Measurements from ENCODE around the gene ADIPOR1.
"Not testable (repeated sequence)": the region's sequence is repeated elsewhere in the genome, so short reads cannot be mapped to it uniquely, and the experiment has no call there.

The ADIPOR1 gene, protein sequence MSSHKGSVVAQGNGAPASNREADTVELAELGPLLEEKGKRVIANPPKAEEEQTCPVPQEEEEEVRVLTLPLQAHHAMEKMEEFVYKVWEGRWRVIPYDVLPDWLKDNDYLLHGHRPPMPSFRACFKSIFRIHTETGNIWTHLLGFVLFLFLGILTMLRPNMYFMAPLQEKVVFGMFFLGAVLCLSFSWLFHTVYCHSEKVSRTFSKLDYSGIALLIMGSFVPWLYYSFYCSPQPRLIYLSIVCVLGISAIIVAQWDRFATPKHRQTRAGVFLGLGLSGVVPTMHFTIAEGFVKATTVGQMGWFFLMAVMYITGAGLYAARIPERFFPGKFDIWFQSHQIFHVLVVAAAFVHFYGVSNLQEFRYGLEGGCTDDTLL

DNA sequence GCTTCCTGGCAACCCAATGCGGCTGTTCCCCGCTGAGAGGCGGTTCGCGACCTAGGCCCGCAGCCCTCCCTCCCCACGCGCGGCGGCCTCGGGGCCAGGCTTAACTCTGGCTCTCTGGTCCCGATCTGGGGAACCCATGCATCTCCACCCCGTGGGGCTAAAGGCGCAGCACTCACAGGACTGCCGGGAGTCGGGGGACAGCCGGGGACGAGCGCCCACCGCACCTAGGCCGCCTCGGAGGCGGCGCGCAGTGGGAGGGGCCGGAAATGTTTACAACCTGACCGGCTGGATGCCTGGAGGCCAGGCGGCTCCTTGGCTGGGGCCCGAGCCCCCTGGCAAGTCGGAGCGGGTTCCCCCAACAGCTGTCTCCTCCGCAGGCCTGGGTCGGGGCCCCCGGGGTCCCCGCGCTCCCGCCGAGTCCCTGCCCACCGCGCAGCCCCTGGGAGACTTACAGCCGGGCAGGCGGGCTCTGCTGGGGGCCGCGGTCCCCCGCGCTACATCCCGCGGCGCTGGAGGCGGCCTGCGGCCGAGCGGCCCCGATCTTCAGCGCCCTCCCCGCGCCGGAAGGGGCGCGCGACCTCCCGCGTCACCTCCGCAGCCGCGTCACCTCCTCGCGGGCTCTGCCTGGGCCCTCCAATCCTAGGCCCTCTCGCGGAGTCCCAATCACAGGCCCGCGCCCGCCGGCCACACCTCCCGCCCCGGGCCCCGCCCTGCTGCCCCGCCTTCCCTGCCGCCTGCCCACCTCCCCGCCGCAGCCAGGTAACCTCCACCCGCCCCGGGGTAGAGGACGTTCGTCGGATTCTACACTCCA, at the start of gene ADIPOR1:
Gene ADIPOR1, minus strand, starts transcription at position 580 of the 811 bp plus-strand sequence. CDS start 7,242 bp downstream, outside the sequence.
- peak; percentile 93 to 94 for DNase-seq

DNA sequence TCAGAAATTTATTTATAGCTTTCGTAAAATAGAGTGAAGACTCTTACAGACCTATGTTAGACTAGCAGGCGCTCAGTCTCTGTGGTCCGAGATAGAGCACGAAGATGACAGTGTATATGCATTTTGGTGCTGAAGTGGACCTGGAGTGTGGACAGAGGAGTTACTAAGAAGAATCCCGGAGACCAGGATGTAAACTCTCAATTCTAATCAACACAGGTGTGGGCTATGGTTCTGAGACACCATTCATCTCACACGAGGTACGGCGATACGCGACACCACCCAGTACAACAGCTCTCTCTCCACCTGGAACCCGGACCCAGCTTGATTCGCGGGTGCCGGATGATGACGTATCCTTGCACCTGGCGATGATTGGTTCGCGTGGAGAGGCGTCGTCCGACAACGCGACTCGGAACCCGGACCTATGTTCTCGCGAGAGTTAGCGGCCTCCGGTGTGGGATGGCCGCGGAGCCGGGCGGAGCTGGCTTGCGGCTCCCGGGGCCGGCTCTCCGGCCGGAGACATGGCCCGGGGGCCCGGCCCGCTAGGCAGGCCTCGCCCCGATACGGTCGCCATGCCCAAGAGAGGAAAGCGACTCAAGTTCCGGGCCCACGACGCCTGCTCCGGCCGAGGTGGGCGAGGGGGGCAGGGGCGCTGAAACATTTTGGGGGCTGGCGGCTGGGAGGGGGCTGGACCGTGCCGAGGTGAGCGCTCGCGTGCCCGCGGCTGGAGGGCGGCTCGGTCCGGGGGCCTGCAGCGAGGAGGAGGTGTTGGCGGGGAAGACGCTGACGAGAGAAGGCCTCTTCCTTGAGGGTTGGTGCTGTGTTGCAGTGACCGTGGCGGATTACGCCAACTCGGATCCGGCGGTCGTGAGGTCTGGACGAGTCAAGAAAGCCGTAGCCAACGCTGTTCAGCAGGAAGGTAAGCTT, 49.1 kb upstream of the ADIPOR1 start, which contains the start of gene TMEM183A:
Gene TMEM183A, plus strand, starts transcription at position 427 of the 924 bp plus-strand sequence. Its CDS starts 92 bp downstream, at position 519.
- DNase-seq: peak; percentile 88 to 95

DNA sequence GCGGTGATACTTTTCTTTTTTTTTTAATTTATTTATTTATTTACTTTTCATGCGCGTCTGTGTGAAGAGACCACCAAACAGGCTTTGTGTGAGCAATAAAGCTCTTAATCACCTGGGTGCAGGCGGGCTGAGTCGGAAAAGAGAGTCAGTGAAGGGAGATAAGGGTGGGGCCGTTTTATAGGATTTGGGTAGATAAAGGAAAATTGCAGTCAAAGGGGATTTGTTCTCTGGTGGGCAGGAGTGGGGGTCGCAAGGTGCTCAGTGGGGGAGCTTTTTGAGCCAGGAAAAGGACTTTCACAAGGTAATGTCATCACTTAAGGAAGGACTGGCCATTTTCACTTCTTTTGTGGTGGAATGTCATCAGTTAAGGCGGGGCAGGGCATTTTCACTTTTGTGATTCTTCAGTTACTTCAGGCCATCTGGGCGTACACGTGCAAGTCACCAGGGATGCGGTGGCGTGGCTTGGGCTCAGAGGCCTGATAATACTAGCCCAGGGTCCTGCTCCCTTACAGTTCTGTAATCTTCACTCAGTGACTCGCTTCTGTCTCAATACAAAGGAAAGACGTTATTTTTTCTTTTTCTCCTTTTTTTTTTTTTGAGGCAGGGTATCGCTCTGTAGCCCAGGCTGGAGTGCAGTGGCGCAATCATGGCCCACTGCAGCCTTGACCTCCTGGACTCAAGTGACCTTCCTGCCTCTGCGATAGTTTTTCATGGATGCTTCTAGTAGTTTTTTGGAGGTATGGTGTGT, 47.5 kb upstream of the ADIPOR1 start:
- not testable (repeated sequence) for DNase-seq

DNA sequence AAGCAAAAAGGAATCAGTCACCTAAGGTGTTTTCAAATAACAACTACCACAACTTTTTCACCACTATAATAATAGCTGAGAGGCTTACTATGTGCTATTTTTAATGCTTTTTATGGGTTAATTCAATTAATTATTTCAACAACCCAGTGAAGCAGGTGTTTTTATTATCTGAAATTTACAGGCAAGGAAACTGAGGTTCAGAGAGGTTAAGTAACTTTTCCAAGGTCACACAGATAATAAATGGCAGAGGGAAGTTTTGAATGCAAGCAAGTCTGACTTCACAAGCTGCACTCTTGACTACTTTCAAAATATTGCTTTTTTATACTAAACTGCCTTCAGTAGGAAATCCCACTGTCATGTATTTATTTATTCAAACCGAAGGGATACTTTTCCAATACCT, 44.8 kb upstream of the ADIPOR1 start:
- DNase-seq: no peak

DNA sequence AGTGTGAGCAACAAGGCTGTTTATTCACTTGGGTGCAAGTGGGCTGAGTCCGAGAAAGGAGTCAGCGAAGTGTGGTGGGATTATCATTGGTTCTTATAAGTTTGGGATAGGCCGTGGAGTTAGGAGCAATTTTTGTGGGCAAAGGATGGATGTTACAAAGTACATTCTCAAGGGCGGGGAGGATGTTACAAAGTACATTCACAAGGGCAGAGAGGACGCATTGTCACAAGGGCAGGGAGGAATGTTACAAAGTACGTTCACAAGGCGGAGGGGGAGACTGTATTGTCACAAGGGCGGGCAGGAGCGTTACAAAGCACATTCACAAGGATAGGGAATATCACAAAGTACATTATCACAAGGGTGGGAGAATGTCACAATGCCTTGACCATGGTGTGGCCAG, 43.9 kb upstream of the ADIPOR1 start:
- no peak for DNase-seq

DNA sequence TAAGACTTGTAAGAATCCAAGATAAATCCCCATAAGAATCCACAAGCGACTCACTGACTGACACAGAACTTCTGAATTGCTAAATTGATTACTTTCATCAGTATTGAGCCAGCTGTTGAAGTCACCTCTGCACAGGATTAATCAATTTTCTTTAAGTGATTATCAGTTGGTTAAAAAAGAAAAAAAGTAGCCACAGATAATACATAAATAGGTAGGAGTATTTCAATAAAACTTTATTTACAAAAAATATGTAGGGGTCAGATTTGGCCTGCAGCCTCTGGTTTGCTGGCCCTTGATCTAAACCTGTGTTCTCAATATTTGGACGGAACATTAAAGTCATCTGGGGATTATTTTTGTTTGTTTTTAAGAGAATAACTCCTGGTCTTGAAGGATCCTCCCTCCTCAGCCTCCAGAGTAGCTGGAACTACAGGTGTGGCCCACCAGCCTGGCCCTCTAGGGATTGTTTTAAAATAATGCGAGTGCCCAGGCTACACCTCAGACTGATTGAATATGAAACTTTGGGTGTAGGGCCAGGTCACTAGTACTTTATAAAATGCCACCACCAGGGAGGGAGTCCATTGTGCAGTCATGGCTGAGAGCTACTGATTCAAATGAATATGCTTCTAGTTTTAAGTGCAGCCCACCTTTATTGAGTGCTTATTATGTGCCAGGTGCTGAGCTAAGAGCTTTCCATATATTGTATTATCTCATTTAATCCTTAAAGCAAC, 42.3 kb upstream of the ADIPOR1 start:
- no peak for DNase-seq

DNA sequence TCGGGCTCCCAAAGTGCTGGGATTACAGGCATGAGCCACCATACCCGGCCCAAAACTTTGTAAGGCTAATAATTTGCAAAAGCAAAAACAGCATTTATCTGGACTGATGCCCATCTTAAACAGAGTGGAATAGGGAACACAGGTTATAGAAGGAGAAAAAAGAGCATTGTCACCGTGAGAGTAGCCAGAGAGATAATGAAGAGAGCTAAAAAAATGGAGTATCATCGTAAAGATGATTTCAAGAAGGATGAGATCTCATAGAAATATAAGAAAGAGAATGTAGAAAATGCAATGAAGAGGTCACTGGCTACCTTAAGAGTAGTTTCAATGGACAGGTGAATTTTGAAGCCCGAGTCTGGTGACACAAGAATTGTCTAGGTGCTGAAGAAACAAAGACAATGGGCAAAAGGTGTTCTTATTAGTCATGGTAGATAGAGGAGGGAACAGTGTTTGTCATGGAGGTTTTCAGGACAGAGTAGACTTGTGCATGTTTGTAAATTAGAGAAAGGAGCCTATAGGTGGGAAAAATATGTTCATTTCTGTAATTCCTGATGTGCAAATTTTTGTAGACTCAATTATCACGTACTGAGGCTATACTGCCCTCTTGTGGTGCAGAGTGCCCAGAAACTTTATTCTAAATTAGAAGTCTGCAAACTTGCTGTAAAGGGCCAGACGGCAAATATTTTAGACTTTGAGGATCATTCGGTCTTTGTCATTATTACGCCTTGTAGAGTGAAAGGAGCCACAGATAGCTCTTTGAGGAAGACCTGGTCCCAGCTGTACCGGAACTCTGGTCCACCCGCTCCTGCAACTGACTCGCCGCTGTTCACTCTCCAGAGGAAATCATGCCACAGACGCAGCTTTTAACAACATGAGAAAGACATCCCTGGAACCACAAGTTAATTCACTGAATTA, 41.0 kb upstream of the ADIPOR1 start:
- peak; percentile 36 to 38 for DNase-seq

DNA sequence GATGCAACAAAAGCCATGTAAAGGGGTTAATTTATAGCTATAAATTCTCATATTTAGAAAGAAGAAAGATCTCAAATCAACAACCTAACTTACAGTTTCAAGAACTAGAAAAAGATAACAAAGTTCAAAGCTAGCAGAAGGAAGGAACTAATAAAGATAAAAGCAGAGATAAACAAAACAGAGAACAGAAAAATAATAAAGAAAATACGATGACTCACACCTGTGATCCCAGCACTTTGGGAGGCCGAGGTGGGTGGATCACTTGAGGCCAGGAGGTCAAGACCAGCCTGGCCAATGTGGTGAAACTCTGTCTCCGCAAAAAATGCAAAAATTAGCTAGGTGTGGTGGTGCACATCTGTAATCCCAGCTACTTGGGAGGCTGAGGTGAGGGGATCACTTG, 36.6 kb upstream of the ADIPOR1 start:
- DNase-seq: no peak

DNA sequence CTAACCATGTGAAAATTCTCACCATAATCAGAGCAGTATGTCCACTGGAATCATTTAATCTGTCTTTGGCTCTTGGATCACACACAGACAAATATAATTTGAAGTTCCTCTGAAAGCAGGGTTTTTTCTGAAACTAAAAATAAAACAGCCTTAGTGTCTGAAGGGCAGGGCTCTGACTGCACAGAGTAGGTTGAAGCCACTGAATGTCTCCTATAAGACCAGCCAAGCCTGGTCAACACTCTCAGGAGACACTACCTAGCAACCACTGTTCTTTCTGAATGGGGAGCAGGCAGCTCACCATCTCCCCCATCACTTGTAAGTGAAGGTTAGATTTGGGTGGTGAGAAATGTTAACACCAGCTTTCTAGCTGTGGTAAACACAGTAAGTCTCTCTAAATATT, 33.0 kb upstream of the ADIPOR1 start:
- no peak for DNase-seq

DNA sequence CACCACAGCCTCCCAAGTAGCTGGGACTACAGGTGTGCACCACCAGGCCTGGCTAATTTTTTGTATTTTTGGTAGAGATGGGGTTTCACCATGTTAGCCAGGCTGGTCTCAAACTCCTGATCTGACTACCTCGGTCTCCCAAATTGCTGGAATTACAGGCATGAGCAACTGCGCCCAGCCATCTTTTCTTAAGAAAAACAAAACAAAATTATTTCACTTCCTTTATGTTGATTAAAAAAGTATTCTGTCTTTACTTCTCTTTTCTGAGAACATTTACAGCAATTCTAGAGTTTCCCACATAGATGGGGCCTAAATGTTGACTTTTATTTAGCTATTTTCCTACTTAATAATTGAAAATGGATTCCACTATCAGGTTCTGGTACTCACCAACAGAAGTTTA, 31.8 kb upstream of the ADIPOR1 start:
- no peak for DNase-seq

DNA sequence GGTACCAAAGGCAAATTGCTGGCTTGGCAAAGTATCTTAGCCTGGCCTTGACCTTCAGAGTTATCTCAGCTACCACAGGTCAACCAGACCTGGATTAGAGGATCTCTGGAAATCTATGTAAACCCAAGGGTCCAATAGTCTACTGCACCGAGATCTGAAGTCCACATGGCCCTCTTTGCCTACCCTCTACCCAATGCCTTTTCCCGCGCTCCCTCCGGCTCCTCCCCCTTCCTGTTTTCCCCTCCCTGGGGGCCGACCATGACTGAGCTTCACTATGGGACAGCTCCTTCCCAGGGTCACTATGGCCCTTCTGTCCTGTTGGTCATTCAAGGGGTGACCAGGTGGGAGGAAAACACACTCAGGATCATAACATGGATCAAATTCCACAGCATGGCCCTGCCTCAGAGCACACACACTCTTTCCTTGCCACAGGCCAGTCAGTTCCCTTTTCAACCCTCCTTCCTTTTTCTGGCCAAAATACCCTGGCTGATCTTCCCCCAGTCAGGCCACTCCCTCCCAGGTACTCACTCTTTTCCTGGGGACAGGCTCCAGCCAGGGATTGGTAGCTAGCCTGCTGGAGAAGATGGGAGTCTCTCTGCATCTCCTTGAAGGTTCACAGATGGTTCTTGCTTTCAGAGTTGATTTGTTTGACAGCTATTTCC, 29.9 kb upstream of the ADIPOR1 start:
- no peak for DNase-seq

DNA sequence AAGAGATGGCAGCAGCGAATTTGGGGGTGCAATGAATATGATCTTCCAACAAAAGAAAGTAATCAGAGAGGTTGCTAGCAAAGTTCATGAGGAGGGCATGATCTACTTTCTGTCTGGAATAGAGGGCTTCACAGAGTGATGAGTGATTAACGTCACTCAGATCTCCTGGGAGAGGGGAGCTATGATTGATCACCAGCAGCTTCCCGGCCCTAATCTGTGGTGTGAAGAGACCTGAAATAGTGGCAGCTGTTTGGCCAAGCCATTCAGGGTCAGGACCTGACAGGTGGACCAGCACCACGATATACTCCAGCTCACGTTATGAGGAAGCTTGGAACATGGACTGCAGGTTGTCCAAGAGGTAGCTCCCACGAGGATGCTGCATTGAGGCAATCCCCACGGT, 29.1 kb upstream of the ADIPOR1 start:
- no peak for DNase-seq

DNA sequence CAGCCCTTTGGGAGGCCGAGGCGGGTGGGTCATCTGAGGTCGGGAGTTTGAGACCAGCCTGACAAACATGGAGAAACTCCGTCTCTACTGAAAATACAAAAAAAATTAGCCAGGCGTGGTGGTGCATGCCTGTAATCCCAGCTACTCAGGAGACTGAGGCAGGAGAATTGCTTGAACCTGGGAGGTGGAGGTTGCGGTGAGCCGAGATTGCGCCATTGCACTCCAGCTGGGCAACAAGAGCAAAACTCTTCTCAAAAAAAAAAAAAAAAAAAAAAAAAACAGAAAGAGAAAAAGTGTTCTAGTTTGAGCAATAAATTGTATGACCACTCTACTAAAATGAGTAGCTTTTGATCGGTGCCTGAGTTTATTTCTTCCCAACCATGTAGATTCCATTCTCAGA, 28.0 kb upstream of the ADIPOR1 start:
- not testable (repeated sequence) for DNase-seq

DNA sequence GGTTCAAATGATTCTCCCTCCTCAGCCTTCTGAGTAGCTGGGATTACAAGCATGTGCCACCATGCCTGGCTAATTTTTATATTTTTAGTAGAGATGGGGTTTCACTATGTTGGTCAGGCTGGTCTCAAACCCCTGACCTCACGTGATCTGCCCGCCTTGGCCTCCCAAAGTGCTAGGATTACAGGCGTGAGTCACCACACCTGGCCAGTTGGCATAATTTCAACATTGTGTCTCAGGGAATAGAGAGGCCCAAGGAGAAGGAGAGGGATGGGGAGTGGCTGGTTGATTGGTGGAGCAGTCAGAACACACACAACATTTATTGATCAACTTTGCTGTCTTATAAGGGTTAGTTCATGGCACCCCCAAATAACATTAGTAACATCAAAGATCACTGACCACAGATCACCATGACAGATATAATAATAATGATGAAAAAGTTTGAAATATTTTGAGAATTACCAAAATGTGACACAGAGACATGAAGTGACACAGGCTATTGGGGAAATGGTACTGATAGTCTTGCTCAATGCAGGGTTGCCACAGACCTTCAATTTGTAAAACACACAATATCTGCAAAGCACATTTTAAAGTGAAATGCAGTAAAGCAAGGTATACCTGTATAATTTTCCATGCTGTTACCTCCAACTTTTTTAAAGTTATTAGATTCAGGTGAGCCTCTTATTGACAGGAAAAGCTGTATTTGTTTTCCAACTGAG, 24.8 kb upstream of the ADIPOR1 start:
- no peak for DNase-seq

DNA sequence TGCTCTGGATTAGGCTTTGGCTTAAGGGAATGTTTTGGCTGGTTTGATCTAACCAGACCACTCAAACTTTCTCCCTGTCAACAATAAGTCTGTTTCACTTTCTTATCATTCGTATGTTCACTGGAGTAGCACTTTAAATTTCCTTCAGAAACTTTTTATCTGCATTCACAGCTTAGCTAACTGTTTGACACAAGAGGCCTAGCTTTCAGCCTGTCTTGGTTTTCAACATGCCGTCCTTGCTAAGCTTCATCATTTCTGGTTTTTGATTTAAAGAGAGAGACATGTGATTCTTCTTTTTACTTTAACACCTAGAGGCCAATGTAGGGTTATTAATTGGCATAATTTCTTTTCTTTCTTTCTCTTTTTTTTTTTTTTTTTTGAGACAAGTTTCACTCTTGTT, 23.8 kb upstream of the ADIPOR1 start:
- DNase-seq: no peak

DNA sequence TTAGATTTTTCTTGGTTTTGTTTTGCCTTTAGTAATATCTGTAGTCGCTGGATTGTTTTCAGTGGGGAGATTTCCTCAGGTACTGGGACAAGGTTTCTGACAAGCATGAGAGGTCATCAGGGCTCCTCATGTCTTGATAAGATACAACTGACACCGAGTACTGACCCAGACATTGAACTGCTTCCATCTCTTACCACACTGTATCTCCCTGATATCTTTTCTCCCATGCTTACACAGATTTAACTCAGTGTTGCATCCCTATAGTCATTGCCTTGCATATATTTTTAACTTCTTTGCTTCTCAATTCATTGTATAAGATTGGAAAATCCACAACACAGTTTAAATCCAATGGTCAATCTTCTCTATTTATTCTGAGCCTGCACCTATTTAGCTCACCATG, 21.3 kb upstream of the ADIPOR1 start:
- no peak for DNase-seq

DNA sequence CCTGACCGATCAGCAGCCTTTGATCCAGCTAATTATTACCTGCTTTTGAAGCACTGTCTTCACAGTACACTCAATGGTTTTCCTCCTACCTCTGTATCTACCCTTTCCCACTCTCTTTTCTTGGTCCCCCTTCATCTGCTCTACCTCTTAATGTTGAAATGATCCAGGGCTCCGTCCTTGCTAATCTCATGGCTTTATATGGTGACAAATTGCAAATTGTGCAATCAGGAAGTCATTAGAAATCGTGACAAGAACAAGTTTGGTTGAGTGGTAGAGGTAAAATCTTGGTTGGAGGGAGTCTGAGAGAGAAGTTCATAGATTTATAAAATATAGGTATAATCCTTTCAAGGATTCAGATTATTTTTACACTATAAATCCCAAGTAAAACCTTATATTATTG, 18.5 kb upstream of the ADIPOR1 start:
- DNase-seq: no peak

DNA sequence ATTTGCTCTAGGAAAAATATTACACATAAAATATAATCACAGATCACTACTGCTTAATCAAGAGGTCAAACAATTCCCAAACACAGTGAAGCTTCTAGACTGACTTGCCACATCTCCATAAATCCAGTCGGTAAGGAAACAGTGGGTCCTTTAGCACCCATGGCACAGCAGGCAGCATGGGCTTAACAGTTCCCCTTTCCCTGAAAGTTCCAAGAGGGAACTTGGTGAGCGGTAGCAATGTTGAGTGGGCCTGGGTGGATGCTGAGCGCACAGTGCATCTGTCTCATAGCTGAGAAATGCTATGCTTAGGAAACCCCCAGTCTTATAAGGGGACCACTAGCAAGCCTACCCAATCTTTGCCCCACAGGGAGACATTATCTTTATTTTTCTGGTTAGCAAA, 16.7 kb upstream of the ADIPOR1 start:
- DNase-seq: no peak

DNA sequence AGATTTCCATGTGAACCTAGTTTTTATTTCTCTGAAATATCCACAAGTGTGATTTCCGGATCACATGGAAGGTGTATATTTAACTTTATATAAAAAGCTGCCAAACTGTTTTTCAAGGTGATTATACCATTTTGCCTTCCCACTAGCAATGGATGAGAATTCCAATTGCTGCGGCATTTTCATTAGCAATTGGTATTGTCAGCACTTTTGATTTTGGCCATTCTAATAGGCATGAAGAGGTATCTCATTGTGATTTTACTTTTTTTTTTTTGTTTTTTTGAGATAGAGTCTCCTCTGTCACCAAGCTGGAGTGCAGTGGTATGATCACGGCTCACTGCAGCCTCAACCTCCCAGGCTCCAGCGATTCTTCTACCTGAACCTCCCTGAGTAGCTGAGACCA, 13.9 kb upstream of the ADIPOR1 start:
- DNase-seq: no peak
